Skin epidermis (tissue), 12 donors: ENCODE results near the gene CMTM3.
"Not testable (repeated sequence)": the region's sequence is repeated elsewhere in the genome, so short reads cannot be mapped to it uniquely, and the experiment has no call there.

Experiments used
- H3K27ac ChIP-seq, 21 experiments: fragments of 200-600 bp; sonication (generic) in 11 of 21; one replicate each; pipeline ENCODE4 v1.5.0; 2020; ENCODE audit warnings: mild to moderate bottlenecking in 3 of 21, inconsistent platforms in 2 of 21, moderate library complexity in 2 of 21
- H3K4me3 ChIP-seq, 7 experiments: fragments of 200-600 bp; sonication (generic) in 2 of 7; one replicate each; pipeline ENCODE4 v1.5.0; 2020; ENCODE audit warnings: inconsistent platforms in 2 of 7, mild to moderate bottlenecking in 2 of 7, moderate library complexity in 1 of 7

CMTM3 gene, protein sequence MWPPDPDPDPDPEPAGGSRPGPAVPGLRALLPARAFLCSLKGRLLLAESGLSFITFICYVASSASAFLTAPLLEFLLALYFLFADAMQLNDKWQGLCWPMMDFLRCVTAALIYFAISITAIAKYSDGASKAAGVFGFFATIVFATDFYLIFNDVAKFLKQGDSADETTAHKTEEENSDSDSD

DNA sequence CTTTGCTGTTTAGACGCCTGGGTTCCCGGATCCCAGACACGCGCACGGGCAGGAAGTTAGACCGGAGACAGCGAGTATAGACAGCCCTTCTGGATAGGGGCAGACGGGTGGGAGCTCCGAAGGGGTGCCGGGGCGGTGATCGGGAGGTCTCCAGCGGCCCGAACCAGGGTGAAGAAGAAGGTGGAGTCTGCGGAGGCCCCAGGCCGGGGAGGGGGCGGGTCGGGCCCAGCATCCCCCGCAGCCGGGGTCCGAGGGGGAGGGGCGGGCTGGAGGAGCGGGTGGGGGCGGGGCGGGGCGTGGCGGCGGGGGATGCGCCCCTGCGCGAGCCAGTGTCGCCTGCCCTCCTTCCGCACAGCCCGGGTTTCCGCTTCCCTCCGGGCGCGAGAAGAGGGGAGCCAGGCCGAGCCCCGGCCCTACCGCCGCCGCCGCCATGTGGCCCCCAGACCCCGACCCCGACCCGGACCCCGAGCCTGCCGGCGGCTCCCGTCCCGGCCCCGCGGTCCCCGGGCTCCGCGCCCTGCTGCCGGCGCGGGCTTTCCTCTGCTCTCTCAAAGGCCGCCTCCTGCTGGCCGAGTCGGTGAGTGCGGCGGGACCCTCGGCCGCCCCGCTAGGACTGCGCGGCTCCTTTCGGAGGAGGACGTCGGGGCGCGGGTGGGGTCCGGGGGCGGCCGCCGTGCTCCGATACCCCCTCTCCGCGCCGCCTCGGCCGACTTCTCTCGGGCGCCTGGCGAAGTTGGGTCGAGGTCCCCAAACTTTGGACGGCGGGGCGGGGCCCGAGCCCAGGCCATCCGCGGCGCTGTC is at the start of gene CMTM3:
TSS of gene CMTM3 (plus strand) at position 329 of the 801 bp plus-strand sequence. CDS start at position 431, 102 bp downstream.
- Histone ChIP-seq H3K27ac (peak within 1 kb of the TSS; percentile 69 to 99 (median 92)), H3K4me3 (peak within 1 kb of the TSS; percentile 65 to 98 (median 84))

DNA sequence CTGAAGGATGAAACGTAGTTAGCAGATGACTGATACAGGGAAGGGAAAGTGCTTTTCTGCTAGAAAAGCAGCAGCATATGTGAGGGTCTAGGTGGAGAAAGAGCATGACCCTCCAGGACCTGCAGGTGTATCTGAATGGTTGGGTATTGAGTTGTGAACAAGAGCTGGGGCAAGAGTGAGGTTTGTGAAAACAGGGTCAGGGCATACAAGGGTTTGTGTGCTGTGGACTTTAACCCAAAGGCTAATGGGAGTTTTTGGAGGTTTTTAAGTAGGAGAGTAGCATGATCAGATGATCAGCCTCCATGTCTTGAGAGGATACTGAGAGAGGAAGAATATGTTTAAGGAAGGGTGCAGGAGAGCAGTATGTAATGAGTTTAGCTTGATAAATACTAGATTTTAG is 44.4 kb upstream of the CMTM3 start:
- Histone ChIP-seq H3K27ac (no peak overlapping the region), H3K4me3 (no peak overlapping the region)

DNA sequence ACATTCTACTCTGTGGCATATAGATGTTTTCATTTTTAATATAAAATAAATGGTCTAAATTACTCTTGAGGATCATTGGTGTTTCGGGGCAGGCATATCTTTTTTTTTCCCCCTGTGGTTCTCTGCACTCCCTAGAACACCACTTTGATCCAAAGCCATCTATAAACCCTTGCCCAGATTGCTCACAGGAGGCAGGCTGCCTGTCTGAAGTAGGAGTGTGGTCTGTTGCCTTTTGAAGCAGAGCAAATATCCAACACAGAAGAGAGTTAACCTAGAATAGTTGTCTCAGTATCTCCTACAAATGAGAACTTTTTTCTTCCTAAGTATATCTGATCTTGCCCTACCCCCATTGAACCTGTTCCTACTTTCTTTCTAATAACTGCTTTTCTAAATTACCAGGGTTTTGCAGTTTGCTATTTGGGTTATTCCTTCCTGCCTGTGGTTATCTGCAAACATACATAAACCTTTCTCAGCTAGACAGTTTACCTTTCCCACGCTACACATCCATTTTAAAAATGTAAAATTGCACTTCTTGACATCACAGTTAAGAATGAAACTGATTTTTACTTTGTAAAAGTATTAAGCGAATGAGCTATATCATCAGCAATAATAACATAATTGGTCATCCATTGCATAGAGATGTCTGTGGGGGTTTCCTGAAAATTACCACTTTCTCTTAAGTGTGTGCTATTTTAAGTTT is 43.0 kb upstream of the CMTM3 start:
- no peak overlapping the region for H3K4me3 ChIP-seq
- peak overlapping the region in 3 of 21 experiments; percentile 4 to 49 (median 17) for H3K27ac ChIP-seq

DNA sequence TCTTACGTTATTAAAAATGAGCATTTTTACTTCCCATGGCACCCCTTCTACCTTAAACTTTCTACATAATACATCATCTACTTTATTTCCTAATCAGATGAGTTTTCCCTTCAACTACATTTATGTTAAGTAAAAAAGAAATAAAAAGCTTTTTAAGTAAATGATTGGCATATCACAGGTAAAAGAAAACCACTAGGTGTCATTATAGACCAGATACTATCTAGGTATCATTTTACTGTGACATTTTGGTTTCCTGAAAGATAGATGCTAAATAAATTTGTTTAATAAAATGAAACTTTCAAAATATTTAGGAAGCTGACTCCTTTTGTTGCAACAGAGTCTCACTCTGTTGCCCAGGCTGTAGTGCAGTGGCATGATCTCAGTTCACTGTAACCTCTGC is 42.1 kb upstream of the CMTM3 start:
- Histone ChIP-seq H3K27ac (peak overlapping the region in 1 of 21 experiments; percentile 26), H3K4me3 (no peak overlapping the region)

DNA sequence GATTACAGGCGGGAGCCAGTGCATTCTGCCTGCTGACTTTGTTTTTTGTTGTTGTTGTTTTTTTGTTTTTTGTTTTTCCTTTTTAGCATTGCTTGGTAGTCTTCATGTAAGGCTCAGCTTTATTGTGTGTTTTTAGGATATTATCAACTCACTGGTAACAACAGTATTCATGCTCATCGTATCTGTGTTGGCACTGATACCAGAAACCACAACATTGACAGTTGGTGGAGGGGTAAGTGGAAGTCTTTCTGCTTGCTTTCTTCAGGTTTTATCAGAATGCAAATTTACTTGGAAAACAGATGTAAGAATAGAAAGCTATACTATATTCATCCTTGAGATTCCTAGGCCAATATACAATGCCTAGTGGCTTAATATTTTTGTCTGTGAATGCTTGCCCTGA is 41.5 kb upstream of the CMTM3 start:
- H3K27ac ChIP-seq = peak overlapping the region in 2 of 21 experiments; percentile 26
- no peak overlapping the region for H3K4me3 ChIP-seq

DNA sequence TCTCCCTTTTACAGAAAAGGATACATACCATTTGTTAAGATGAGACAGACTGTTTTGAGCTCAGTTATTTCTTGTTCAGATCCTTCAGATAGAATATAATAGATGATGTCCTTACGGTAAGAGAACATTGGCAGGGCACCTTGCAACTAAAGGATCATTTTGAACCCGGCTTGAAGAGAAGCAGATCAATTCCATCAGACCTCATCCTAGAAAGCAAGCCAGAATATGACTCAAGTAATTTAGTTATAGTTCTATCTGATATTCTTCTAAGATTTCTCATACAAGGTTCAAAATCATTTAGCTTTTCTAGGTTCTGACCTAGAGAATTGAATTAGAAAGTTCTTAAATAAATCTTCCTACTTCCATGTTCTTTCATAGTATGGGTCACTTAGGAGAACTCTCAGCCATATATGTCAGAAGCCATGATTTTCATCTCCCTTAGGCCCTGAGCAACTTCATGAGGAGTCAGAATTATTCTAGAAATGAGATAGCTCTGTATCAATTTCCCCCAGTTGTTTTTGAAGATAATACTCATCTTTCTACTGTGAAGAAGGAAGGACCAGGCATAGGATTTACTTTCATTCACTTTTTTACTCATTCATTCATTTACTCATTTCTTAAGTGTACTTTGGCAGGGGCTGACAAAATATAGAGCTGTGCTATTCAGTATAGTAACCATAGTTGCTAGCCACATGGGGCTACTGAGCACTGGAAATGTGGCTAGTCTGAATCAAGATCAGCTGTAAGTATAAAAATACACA is 40.8 kb upstream of the CMTM3 start:
- H3K4me3 ChIP-seq = no peak overlapping the region
- no peak overlapping the region for H3K27ac ChIP-seq

DNA sequence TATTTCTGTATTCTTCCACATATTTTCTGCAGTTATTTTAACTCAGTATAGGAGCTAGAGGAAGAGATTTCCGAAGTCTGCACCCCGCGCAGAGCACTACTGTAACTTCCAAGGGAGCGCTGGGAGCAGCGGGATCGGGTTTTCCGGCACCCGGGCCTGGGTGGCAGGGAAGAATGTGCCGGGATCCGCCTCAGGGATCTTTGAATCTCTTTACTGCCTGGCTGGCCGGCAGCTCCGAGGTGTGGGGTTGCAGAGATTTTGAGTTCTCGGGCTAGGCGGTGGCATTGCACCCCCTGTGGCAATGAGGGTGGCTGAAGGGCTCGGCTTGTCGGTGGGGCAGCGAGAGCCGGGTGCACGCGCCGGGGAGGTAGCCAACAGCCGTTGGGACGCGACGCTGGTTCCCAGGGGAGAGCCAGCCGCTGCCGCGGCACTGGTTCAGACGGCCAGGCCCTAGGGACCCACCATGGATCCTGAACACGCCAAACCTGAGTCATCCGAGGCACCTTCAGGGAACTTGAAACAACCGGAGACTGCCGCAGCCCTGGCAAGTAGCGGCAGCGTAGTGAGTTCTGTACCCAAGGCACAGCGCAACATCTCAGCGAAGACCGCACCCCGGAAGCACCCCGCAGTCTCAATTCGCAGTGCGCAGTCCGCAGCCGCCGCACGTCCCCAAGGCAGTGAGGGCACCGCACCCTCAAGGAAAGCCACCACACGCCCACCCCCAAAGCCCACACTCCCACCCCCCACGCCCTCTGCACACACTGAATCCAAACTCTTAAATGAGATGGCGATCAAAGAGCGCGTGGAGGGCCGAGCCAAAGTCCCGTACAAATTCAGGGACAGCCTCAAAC is 38.2 kb upstream of the CMTM3 start, which contains the start of gene CMTM1:
TSS of gene CMTM1 (plus strand) at position 389 of the 851 bp plus-strand sequence. CDS start at position 464, 75 bp downstream.
- Histone ChIP-seq H3K4me3 (no peak within 1 kb of the TSS), H3K27ac (no peak within 1 kb of the TSS)

DNA sequence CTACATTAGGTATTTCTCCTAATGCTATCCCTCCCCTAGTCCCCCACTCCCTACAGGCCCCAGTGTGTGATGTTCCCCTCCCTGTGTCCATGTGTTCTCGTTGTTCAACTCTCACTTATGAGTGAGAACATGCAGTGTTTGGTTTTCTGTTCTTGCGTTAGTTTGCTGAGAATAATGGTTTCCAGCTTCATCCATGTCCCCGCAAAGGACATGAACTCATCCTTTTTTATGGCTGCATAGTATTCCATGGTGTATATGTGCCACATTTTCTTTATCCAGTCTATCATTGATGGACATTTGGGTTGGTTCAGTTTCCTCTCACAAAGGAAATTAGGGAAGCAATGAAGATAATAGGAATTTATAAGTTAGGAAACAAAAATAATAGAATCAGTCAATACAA is 37.2 kb upstream of the CMTM3 start:
- H3K27ac ChIP-seq, H3K4me3 ChIP-seq: not testable (repeated sequence)

DNA sequence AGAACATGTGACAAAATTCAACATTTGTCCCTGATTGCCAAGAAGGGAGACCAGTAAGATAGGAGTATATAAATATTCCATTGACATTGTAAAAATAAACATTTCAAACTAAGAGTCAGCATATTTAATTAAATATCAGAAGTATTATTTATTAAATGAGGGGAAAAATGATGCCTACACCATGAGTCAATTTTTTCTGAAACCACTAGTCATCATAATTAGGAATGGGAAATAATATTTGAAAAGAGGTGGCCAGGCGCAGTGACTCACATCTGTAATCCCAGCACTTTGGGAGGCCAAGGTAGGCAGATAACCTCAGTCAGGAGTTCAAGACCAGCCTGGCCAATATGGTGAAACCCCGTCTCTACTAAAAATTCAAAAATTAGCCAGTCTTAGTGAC is 36.1 kb upstream of the CMTM3 start:
- Histone ChIP-seq H3K27ac (no peak overlapping the region), H3K4me3 (no peak overlapping the region)

DNA sequence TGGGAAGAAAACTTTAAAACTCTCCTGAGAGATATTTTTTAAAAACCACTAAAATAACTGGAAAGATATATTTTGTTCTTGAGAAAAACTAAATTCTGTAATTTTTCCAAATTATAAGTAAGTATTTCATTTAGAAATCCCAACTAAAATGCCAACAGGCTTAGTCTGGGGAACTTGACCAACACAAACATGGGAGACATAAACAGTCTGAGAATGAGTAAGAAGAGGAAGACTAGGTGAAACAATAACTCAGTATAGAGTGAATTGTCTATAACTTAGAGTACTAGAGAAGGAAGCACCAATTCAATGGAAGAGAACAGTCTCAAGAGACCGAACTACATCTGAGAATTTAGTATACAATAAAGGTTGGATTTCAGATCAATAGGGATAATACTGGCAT is 35.4 kb upstream of the CMTM3 start:
- Histone ChIP-seq H3K4me3 (no peak overlapping the region), H3K27ac (no peak overlapping the region)

DNA sequence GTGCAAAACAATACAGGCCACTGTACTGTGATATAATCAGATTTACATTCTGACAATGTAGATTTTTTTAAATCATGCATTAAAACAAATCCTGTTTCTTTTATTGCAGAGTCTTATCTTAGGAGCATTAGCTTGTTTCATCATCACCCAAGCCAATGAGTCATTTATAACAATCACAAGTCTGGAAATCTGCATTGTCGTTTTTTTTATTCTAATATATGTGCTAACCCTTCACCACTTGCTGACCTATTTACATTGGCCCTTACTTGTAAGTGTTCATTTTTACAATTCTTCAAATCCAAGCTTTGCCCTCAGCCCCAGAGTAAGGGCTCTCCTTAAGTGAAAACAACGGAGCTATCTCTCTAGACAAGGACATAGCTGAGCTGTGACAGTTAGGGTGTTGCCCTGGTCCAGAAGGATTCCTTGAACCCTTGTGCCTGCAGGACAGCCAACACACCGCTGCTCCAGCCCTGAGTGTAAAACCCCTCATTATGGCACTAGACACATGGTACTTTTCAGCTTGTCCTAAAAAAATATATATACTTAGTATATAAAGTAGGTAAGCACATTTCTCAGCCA is 34.6 kb upstream of the CMTM3 start:
- no peak overlapping the region for H3K4me3 ChIP-seq
- H3K27ac ChIP-seq = no peak overlapping the region

DNA sequence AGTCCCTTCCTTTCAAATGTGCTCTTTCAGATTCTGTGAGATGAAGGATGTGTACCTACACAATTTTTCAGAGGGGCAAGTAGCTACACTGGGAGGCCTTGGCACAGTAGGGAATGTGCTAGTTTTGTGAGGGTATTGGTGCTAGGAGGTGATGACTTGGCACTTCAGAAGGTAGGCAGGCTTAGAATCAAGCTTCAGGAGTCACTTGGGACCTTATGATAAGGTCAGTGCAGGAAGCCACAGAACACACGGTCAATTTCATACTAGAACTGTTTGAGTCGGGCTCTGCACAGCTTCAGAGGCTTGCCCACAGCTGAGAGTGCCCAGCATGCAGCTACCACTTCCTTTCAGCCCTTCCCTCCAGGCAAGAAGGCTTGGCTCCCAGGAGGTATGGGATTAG is 32.1 kb upstream of the CMTM3 start:
- no peak overlapping the region for H3K27ac ChIP-seq
- no peak overlapping the region for H3K4me3 ChIP-seq

DNA sequence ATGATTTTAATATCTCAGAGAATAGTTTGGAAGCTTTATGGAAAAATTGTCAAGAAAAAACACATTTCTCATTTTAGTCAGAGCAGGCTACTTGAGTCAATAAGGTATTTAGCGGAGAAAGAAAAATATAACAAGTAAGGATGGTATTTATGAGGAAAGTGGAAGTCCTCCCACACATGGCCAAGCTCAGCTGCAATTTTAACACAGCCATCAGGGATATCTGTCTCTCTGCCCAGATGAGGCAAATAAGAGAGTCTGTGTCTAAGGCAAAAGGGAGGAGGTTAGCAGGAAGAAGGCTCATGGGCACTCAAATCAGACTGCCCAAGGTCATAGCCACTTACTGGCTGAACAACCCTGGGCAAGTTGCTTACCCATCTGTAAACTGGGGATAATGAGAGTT is 30.4 kb upstream of the CMTM3 start:
- H3K27ac ChIP-seq = no peak overlapping the region
- H3K4me3 ChIP-seq = no peak overlapping the region

DNA sequence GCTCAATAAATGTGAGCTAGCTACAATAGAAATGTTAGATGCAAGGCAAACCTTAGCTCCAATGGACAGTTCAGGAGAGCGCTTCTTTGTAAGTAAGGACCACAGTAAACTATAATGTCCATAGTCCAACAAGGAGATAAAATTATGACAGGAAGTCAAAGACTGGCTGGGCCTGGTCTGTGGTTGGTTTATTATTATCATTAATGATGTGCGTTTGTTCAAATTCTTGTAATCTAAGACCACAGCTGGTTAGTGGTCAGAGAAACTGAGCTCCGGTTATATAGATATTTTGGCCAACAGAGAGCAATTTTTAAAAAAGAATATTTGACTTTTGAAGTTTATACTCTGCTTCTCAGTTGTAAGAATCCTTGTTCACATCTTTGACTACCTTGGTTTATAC is 30.0 kb upstream of the CMTM3 start:
- Histone ChIP-seq H3K4me3 (no peak overlapping the region), H3K27ac (no peak overlapping the region)

DNA sequence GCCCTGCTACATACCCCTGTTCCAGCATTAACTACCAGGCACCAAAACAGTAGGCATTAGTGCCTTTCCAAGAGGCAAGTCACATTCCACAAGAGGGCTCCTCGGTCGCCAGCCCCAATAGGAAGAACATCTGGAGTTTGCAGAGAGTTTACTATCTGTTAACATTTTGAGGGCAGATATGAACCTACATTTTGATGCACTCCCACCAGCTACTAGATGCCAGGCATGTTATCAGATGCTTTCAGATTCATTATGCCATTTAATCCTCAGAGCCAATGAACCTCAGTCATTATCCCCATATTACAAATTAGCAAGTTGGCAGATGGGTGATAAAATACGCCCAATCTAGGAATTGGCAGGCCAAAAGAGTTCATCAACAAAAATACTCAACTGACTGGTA is 29.4 kb upstream of the CMTM3 start:
- Histone ChIP-seq H3K4me3 (no peak overlapping the region), H3K27ac (no peak overlapping the region)

DNA sequence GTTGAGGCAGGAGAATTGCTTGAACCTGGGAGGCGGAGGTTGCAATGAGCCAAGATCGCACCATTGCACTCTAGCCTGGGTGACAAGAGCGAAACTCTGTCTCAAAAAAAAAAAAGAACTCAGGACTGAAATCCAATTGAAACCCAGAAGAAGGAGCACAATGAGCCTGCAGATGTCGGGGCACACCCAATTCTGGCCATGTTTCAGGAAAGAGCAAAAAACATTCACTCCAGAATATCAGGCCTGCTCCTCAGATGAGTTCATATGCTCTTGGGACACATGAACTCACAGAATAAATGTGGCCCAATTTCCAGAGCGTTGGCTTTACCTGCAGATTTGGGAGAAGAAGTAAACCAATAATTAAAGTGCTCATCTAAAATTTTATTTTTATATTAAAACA is 28.2 kb upstream of the CMTM3 start:
- Histone ChIP-seq H3K27ac (no peak overlapping the region), H3K4me3 (no peak overlapping the region)

DNA sequence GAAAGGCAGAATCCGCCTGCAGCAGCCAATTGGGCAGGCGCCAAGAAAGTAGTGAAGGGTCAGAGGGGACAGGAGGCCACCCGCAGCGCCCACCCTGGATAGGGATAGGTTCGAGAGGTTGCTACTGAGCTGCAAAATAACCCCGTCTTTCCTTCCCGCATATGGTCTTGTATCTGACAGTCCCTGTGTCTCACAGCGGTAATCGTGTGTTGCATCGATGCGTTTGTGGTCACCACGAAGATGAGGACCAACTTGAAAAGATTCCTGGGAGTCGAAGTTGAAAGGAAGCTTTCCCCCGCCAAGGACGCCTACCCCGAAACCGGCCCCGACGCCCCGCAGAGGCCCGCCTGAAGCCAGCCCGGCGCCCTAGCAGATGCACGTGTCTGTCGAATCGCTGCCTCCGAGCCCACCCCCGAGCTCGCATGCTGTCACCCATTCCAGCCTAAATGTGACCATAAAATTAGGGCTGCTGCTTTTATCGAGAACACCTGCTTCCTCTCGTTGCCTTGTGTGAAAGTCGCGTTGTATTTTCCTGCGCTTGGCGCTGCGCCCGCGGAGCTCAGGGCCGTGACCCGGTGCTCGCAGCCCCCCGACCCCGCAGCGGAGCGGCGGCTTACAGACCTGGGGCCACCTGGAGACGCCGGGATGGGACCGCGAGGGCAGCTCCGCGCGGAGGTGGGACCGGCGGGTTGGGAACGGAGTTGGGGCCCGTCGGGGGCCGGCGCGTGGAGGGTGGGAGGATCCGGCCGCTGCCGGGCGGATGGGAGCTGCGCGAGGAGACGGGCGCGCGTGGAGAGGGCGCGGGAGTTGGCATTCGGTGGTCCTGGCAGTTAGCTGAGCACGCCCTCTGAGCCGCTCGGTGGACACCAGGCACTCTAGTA is 25.6 kb upstream of the CMTM3 start, which contains the start of gene CMTM2:
TSS of gene CMTM2 (plus strand) at position 813 of the 881 bp plus-strand sequence. CDS start 145 bp downstream, outside the sequence.
- Histone ChIP-seq H3K4me3 (peak within 1 kb of the TSS in 4 of 7 experiments; percentile 7 to 37 (median 24)), H3K27ac (peak within 1 kb of the TSS in 1 of 21 experiments; percentile 13)
